ENCODE measurements around the gene STK17B.

Gene STK17B

DNA sequence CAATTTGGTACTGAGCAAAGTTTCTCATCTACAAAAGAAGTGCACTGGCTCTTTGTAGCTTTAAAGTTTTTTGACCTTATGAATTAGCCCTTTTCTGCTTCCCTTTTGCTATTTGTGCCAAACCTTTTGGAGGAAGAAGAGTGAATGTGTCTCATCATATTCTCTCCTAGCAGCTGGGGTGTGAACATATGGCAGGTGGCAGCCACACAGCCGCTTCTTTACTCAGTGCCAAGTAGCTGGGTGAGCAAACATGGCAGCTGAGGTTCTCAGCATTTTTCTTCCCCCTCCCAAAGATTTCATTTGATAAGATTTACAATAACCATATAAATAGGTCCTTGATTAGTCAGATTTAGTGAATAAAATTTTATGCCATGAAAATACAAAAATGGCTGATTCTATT is 46.7 kb upstream of the STK17B start:
- H3K4me2 ChIP-seq (ENCODE audit: low read length) = no peak overlapping the region
- H3K4me3 ChIP-seq (ENCODE audit: low read length) = no peak overlapping the region
- no peaks in the 10 kb centered on the region for H3K27me3 ChIP-seq (ENCODE audit: control insufficient read depth, low read length)
- H3K27ac ChIP-seq (ENCODE audit: low read depth, low read length) = no peak overlapping the region
- H3K9me3 ChIP-seq (ENCODE audit: control insufficient read depth, insufficient read depth, low read length) = no peaks in the 10 kb centered on the region
- H3K36me3 ChIP-seq (ENCODE audit: control insufficient read depth, low read length) = no peaks in the 10 kb centered on the region
- no peaks in the 10 kb centered on the region for H3K79me2 ChIP-seq (ENCODE audit: control insufficient read depth, low read length)
- no peaks in the 10 kb centered on the region for H4K20me1 ChIP-seq (ENCODE audit: control insufficient read depth, insufficient read depth, low read depth, low read length)
- peaks cover 6% of the 10 kb centered on the region; the same call in 1 of the 2 replicates for H3F3A ChIP-seq (ENCODE audit: control insufficient read depth, insufficient read depth)
- TF ChIP-seq CTCF (IDR thresholded peaks at IDR 0.05; ENCODE audit: low read depth, low read length, poor library complexity, severe bottlenecking) (no peak), EZH2phosphoT487 (IDR thresholded peaks at IDR 0.05; ENCODE audit: borderline replicate concordance, low read length) (no peak)
- no peaks in the 10 kb centered on the region for H3K9me2 ChIP-seq (replicated peaks; ENCODE audit: control insufficient read depth, low read length)
- peaks cover 34% of the 10 kb centered on the region for H3K4me1 ChIP-seq (ENCODE audit: control insufficient read depth, low read length)

GRCh38 chr2:196217116-196217515 is 45.7 kb upstream of the STK17B start:
- Histone ChIP-seq H3K27me3 (ENCODE audit: control insufficient read depth, low read length) (no peaks in the 10 kb centered on the region), H3K79me2 (ENCODE audit: control insufficient read depth, low read length) (no peaks in the 10 kb centered on the region), H3K4me1 (ENCODE audit: control insufficient read depth, low read length) (peaks cover 44% of the 10 kb centered on the region), H3F3A (ENCODE audit: control insufficient read depth, insufficient read depth) (peaks cover 6% of the 10 kb centered on the region; the same call in 1 of the 2 replicates), H3K4me2 (ENCODE audit: low read length) (no peak overlapping the region), H3K9me3 (ENCODE audit: control insufficient read depth, insufficient read depth, low read length) (no peaks in the 10 kb centered on the region), H4K20me1 (ENCODE audit: control insufficient read depth, insufficient read depth, low read depth, low read length) (no peaks in the 10 kb centered on the region), H3K9me2 (replicated peaks; ENCODE audit: control insufficient read depth, low read length) (no peaks in the 10 kb centered on the region), H3K27ac (ENCODE audit: low read depth, low read length) (no peak overlapping the region), H3K4me3 (ENCODE audit: low read length) (no peak overlapping the region), H3K36me3 (ENCODE audit: control insufficient read depth, low read length) (no peaks in the 10 kb centered on the region)
- no peak for TF ChIP-seq CTCF (IDR thresholded peaks at IDR 0.05; ENCODE audit: low read depth, low read length, poor library complexity, severe bottlenecking)
- no peak for TF ChIP-seq EZH2phosphoT487 (IDR thresholded peaks at IDR 0.05; ENCODE audit: borderline replicate concordance, low read length)

- Histone ChIP-seq H3K4me1 (ENCODE audit: control insufficient read depth, low read length) (peaks cover 60% of the 10 kb centered on the region), H3K27me3 (ENCODE audit: control insufficient read depth, low read length) (no peaks in the 10 kb centered on the region)
Measured at GRCh38 chr2:196215376-196215775, 44.0 kb upstream of the STK17B start.

More at GRCh38 chr2:196215376-196215775, 44.0 kb upstream of the STK17B start:
- Histone ChIP-seq H3F3A (ENCODE audit: control insufficient read depth, insufficient read depth) (peaks cover 11% of the 10 kb centered on the region), H3K9me2 (replicated peaks; ENCODE audit: control insufficient read depth, low read length) (no peaks in the 10 kb centered on the region), H3K4me3 (ENCODE audit: low read length) (no peak overlapping the region), H3K9me3 (ENCODE audit: control insufficient read depth, insufficient read depth, low read length) (no peaks in the 10 kb centered on the region), H3K4me2 (ENCODE audit: low read length) (no peak overlapping the region), H3K36me3 (ENCODE audit: control insufficient read depth, low read length) (no peaks in the 10 kb centered on the region), H3K27ac (ENCODE audit: low read depth, low read length) (no peak overlapping the region), H4K20me1 (ENCODE audit: control insufficient read depth, insufficient read depth, low read depth, low read length) (no peaks in the 10 kb centered on the region), H3K79me2 (ENCODE audit: control insufficient read depth, low read length) (no peaks in the 10 kb centered on the region)
- TF ChIP-seq CTCF (IDR thresholded peaks at IDR 0.05; ENCODE audit: low read depth, low read length, poor library complexity, severe bottlenecking) = no peak
- no peak for TF ChIP-seq EZH2phosphoT487 (IDR thresholded peaks at IDR 0.05; ENCODE audit: borderline replicate concordance, low read length)
